Pulmonary artery endothelial cell (primary cell): ENCODE data around the gene ALK. TPM values are rescaled to one million over a fixed set of nuclear protein-coding genes. Genes with fewer than 3 reads are reported as not detected.

Experiments used
- DNase-seq: peaks from one replicate; pipeline ENCODE4 v3.0.0-alpha.2; 2011; ENCODE audit warnings: low read depth, low spot score
- total RNA-seq: library from RNA; depleted of rRNA; stranded (reverse); fragments of >200 nt; gene quantifications from 2 replicates; pipeline ENCODE4 v1.2.3, GENCODE V29; 2014

ALK gene
- total RNA-seq, 1 donor from 2014 or later = not detected

GRCh38 chr2:29902356-29902755, 19.0 kb downstream of the ALK start:
- no peak for DNase-seq

- DNase-seq = no peak
Measured at GRCh38 chr2:29900971-29901633, 20.3 kb downstream of the ALK start.

DNA sequence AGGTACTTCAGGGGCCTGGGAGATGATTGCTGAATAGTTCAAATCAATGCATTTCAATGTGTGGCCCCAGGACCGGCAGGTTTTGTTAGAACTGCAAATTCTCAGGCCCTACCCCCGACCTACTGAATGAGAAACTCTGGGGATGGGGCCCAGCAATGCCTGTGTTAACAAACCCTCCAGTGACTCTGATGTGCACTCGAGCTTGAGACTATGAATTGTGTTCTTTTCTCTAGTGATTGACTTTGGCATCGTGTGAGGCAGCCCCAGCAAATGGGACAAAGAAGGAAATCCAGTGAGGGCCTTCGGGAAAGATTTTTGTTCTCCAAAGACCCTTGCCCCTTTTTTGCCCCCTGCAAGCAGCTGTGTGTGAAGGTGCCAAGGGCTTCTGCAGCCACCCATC, 22.4 kb downstream of the ALK start:
- DNase-seq = no peak

- no peak for DNase-seq
Measured at GRCh38 chr2:29894822-29895614, 26.4 kb downstream of the ALK start.

GRCh38 chr2:29892585-29893259, 28.7 kb downstream of the ALK start:
- DNase-seq = no peak

DNA sequence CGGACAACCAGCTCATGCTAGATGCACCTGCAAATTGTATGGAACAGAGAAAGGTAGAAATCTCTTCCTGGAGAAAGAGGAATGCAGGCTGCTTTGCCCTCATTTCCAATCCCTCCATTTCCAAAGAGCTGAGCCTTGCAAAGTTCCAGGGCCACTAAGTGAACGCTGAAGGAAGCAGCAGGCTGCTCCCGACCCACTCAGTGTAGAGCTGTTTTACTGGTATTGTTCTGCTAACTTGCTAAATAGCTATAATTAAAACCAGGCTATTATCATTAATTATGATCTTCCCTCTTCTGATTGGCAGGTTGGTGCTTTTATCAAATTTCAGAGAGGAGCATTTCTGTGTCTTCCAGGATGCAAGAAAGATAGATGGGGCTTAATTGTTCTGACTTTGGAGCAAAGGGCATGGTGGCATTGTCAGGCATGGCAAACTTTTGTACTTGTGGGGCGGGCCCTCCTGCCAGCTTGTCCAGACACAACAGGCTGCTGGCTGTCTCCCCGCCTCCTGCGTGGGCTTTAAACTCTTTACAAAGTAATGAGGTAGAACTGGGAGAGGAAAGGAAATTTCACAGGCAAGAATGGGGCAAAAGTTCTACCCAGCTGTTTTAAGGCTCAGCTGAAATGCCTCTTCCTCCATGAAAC, 40.2 kb downstream of the ALK start:
- no peak for DNase-seq

DNA sequence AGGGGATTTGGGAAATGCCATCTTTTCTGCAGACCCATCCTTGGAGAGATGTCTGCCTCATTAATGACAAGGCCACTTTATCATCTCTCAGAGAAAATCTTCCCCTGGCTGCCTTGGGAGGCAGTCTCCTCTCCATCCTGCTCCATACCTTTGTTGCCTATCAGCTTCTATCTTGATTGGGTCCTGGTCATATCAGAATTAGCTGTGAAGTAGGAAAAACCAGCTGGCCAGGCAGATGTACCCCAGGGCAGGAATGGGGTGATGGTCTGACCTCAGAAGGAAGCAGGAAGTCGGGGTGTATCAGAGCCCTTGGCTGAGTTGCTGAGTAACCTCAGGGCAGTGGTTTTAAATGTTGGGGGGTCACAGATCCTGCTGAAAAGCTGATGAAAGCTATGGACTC, 41.3 kb downstream of the ALK start:
- DNase-seq = no peak

DNA sequence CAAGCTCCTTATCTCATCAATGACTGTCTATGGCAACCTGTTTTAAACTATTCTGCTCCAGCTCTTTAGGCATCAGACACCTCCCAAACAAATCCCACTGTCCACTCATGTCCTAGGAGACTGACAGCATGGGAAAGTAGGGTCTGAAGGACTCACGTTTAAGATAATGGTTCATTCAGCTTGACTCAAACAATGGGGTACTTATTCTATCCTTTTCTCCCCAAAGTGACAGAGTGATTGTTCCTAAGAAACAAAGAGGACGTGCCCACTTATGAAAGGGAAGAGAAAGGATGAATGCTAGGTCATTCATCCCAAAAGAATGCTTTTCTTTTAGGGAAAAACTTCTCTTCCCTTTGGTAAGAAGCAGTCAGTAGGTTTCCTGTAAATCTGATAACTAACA, 41.9 kb downstream of the ALK start:
- DNase-seq = no peak

GRCh38 chr2:29878898-29879297, 42.5 kb downstream of the ALK start:
- DNase-seq = no peak

DNA sequence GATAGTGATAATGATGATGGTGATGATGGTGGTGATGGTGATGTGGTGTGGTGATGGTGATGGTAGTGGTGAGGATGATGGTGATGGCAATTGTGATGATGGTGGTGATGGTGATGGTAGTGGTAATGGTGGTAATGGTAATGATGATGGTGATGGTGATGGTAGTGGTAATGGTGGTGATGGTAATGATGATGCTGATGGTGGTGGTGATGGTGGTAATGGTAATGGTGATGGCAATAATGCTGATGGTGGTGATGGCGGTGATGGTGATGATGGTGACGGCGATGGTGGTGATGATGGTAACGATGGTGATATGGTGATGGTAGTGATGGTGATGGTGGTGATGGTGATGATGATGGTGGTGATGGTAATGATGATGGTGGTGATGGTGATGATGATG, 45.0 kb downstream of the ALK start:
- no peak for DNase-seq

DNA sequence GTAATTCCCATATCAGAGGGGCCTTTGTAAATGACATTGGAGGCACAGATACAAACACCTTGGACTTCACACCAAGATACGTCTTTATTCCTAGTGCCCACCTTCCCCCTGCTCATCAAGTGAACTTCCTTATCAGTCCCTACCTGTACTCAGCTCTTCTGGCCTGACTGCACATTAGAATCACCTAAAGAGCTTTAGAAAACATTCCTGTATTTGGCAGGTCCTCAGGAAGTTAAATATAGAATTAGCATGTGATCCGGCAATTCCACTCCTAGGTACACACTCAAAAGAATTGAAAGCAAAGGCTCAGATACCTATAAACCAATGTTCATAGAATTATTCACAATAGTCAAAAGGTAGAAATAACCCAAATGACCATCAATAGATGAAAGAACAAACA, 46.6 kb downstream of the ALK start:
- no peak for DNase-seq

DNA sequence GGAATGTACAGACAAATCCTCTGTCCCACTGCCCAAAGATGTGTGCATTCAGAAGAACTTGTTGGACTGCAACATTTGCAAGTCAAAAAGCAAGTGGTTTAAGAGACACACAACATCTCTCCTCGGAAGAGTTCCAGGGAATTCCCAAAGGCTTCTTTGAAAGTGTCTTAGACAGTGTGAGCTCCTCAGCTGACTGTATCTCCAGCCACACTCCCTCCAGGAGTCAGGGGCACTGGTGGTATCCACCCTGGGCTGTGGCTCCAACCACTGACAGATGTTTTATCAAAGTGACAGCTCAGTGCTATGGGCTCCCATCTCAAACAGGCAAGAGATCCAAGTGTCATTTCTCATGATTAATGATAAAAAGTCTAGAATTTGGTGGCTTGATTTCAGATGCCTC, 48.5 kb downstream of the ALK start:
- DNase-seq = no peak

- DNase-seq = no peak
Measured at GRCh38 chr2:29871541-29871940, 49.8 kb downstream of the ALK start.

DNA sequence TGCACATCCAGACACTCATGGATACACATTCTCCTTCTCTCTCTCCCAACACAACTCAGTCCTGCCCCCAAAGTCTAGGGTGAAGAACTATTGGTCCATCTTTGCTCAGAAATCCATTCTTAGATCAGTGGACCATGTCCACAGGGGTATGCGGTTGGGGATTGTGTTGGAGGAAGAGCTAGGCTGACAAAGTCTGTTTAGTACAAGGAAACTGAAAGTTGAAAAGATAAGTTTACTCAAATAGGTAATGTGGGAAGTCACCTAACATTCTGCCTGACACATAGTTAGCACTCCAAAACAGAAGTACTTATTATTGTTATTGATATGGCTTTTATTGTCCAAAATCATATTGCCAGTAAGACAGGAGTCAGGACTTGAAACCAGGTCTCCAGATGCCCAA, 55.9 kb downstream of the ALK start:
- no peak for DNase-seq

DNA sequence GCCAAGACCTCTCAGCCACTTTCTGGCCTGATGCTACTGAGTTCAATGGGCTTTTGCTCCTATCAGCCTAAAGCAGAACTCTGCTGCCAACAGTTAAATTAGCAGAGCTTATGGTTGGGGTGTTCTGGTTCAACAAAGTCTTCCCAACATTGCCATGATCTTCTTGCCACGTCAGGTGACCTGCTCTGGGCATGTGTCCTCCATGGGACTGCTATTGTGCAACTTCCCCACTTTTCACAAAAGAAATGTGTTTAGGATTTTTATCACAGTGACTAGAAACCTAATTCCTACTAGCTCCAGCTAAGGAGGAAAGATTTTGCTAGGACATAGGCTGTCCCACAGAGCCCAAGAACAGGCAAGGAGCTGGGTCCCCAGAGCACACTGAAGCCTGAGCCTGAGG, 56.4 kb downstream of the ALK start:
- no peak for DNase-seq

DNA sequence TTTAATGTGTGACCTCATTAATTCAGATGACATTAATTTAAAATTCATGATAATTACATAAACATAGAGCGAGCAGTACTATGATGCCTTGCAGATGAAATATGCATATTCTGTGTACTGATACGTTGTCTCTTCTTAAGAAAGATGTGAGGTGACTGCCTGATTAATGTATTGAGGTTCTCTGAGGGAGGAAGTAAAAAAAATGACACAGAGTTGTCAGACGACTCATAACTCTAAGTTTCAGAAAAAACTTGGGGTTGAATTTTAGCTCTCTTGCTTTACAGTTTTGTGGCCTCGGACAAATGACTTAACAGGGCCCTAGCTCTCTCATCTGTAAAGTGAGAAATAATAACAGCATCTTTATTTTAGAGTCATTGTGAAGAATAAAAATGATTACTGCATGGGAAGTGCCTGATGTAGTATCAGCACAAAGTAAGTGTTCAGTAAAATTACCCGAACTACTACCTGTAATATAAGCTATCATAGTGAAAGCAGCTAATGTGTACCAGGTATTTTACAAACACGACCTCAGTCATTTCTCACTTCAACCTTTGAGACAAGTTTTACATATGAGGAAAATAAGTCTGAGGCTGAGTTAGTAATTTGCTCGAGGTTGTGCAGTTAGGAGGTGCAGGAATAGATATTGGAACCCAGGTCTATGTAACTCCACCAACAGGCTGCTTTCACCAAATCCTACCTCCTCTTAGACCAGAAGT, 65.3 kb downstream of the ALK start:
- DNase-seq = no peak

GRCh38 chr2:29850794-29851193, 70.6 kb downstream of the ALK start:
- no peak for DNase-seq

- no peak for DNase-seq
Measured at GRCh38 chr2:29848566-29849310, 72.6 kb downstream of the ALK start.

DNA sequence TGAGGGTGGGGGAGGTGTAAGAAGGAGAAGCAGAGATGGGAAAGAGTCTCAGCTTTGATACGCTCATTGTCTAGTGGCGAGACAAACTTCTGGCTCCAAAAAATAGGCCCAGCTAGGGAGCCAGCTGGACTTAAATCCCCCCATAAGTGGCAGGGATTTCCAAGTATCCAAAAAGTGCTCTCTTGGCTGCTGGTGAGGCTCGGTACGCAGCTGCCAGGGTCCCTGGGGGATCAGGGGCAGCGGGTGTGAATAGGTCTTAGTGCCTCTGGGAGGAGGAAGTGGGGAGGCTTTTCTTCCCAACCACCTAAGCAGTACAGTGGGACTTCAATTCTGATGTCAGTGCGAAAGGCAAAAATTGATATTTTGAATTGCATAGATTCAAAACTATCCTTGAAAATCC, 73.5 kb downstream of the ALK start:
- no peak for DNase-seq

DNA sequence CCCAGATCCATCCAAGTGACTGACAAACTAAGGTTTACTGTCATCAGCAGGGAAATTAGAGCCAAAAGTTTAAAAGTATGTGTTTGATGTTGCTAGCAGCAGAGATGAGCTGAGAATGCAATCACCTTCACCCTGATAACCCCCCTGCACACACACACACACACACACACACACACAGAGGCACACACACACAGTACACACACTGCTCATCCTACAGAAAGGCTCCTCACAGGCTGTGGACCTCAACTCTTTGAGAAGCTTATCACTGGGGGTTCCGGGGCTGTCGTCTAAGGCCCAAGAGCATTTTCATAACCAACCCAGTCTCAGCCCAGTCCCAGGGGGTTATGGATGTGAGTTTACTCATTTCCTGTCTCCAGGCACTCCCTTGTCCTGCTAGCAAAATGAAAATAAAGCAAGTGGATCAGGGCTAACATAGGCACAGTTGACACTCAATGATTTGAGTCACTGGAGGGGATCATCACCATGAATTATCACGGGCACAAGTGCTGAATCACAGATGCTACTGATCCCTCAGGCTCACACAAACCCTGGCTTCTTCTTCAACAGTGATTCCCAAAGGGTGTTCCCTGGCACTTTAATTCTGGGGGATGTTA, 76.6 kb downstream of the ALK start:
- no peak for DNase-seq
